NB4 (cell line): ENCODE measurements around the gene KRT79.

Source experiments
- CTCF ChIP-seq: IDR thresholded peaks from one replicate; pipeline ENCODE4 v1.5.1; 2012; ENCODE audit warnings: low read depth, low read length
- POLR2A ChIP-seq: IDR thresholded peaks from 2 replicates; pipeline ENCODE4 v1.6.1; 2011; ENCODE audit warnings: mild to moderate bottlenecking; ENCODE audit not compliant: insufficient read length; ENCODE audit errors: extremely low read depth

- TF ChIP-seq CTCF (no peak), POLR2A (no peak)
Observed at GRCh38 chr12:52828156-52828555, 6.0 kb downstream of the KRT79 start.
